A549 treated with AZD9567 at 1 μM for 4 hours (cell line): ENCODE data around the gene KMT5B. TPM values are rescaled to one million over a fixed set of nuclear protein-coding genes. Genes with fewer than 3 reads are reported as not detected.

ENCODE experiments used
- total RNA-seq: library from RNA; stranded (reverse); fragments of 200-300 nt; extraction: Qiagen RNA extraction; gene quantifications from 5 replicates; pipeline ENCODE4 v1.2.3, GENCODE V29; 2022; ENCODE audit not compliant: insufficient read depth

KMT5B gene
- total RNA-seq = 17.6 to 33.3 TPM (median 20.5 TPM) in 5 replicates

GRCh38 chr11:68213135-68213515 lies at the start of gene KMT5B:
TSS of gene KMT5B (minus strand) at chr11:68213296. CDS start at chr11:68190076, 23,220 bp downstream.

GRCh38 chr11:68121067-68121899 lies 91.8 kb downstream of the KMT5B start, which contains the start of gene CHKA:
TSS of gene CHKA (minus strand) at chr11:68121388. CDS start at chr11:68121177, 211 bp downstream.

Other genes starting within 250 kb of the KMT5B start
- 51.5 to 93.1 TPM (median 87.2 TPM) in 5 replicates for gene UNC93B1, start 209.2 kb downstream of the KMT5B start, total RNA-seq
- 119 to 139 TPM (median 134 TPM) in 5 replicates for gene ALDH3B1, start 203.0 kb downstream of the KMT5B start, total RNA-seq
- 288 to 380 TPM (median 355 TPM) in 5 replicates for gene NDUFS8, start 182.6 kb downstream of the KMT5B start, total RNA-seq
- gene TCIRG1, start 174.3 kb downstream of the KMT5B start, total RNA-seq = 38.3 to 170 TPM (median 151 TPM) in 5 replicates
- 31.2 to 38.9 TPM (median 36.6 TPM) in 5 replicates for gene CHKA, start 91.9 kb downstream of the KMT5B start, total RNA-seq
- 60.7 to 74.6 TPM (median 64.9 TPM) in 5 replicates for gene C11orf24, start 58.7 kb upstream of the KMT5B start, total RNA-seq
- 30.4 to 49.3 TPM (median 47.5 TPM) in 5 replicates for gene LRP5, start 99.3 kb upstream of the KMT5B start, total RNA-seq
- 47.8 to 64.3 TPM (median 57.8 TPM) in 5 replicates for gene PPP6R3, start 247.5 kb upstream of the KMT5B start, total RNA-seq